GDM1 (cell line): ENCODE measurements around the gene SYNE2.
"Not testable (repeated sequence)": the region's sequence is repeated elsewhere in the genome, so short reads cannot be mapped to it uniquely, and the experiment has no call there.

Source experiments
- DNase-seq: peaks from one replicate; lab custom pipeline; 2025; lab: John Stamatoyannopoulos, UW

SYNE2 gene

DNA sequence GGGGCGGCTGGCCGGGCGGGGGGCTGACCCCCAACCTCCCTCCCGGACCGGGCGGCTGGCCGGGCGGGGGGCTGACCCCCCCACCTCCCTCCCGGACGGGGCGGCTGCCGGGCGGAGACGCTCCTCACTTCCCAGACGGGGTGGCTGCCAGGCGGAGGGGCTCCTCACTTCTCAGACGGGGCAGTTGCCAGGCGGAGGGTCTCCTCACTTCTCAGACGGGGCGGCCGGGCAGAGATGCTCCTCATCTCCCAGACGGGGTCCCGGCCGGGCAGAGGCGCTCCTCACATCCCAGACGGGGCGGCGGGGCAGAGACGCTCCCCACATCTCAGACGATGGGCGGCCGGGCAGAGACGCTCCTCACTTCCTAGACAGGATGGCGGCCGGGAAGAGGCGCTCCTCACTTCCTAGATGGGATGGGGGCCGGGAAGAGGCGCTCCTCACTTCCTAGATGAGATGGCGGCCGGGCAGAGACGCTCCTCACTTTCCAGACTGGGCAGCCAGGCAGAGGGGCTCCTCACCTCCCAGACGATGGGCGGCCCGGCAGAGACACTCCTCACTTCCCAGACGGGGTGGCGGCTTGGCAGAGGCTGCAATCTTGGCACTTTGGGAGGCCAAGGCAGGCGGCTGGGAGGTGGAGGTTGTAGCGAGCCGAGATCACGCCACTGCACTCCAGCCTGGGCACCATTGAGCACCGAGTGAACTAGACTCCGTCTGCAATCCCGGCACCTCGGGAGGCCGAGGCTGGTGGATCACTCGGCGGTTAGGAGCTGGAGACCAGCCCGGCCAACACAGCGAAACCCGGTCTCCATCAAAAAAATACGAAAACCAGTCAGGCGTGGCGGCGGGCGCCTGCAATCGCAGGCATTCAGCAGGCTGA lies 185.3 kb downstream of the SYNE2 start:
- DNase-seq: not testable (repeated sequence)

GRCh38 chr14:64038841-64039542 lies 186.2 kb downstream of the SYNE2 start:
- DNase-seq: no peak

DNA sequence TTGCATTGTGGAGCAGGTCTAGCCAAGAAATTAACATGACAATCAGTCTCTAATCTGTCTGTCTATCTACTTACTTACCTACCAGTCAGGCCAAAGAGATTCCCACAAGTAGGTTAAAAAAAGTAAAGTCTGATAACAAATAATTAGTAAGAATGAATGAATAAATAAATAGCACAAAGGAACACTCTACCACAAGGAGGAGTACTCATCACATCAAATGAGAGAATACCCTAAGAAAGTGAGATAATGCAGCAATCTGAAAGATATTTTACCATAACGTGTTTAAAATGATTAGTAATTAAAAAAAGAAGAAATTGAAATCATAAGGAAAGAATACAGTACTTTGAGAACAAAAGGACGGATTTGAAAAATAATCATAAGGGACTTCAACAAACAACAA lies 187.2 kb downstream of the SYNE2 start:
- no peak for DNase-seq

- not testable (repeated sequence) for DNase-seq
Observed at GRCh38 chr14:64043296-64043695, 190.5 kb downstream of the SYNE2 start.

DNA sequence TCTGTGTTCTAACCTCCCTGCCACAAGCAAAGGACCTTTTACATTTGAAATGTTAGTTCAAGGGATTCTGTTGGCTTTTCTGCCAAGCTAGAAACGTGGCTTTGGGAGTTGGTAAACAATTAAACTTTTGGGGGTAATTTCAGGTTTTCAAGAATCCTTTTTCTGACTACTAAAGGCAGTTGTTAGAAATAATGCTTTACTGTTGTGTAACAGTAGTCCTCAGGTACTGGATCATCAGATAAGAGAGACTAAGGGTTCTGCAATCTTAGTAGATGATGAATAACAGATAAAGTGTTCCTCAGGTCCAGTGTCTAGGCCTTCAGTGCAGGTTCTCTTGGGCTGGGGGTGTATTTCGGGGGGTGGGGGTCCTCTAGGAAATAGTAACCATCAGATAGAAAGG lies 192.3 kb downstream of the SYNE2 start:
- DNase-seq: no peak

GRCh38 chr14:64049616-64050381 lies 197.0 kb downstream of the SYNE2 start:
- DNase-seq: no peak

DNA sequence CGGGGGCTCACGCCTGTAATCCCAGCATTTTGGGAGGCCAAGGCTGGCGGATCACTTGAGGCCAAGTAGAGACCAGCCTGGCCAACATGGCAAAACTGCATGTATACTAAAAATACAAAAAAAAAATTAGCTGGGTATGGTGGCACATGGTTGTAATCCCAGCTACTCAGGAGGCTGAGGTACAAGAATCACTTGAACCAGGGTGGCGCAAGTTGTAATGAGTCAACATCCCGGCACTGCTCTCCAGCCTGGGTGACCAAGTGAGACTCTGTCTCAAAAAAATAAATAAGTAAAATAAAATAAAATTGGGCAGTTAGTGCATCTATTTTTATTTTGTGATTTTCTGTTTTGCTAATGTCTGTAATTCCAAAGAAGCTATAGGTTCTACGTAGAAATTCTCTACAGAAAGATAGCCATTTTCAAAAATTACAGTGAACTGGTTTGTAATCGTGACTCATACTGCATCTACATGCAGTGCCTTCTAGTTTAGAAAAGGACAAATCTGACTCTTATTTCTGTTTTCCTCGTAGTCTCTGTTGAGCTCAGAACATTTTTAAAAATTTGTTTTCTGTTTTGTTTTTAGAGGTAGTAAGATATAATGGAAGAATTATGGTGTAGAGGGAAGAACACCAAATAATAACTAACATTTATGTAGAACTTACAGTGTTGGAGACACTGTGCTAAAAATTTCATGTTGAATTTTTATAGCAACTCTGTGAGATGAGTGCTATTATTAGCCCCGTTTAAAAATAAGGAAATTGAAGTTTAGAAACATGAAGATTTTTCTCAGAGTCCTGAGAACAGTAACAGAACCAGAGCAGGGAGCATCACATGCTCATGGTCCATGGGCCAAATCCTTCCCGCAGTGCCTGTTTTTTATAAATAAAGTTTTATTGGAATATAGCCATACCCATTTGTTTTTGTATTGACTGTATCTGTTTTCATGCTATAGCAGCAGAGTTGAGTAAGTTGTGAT lies 201.2 kb downstream of the SYNE2 start:
- no peak for DNase-seq

DNA sequence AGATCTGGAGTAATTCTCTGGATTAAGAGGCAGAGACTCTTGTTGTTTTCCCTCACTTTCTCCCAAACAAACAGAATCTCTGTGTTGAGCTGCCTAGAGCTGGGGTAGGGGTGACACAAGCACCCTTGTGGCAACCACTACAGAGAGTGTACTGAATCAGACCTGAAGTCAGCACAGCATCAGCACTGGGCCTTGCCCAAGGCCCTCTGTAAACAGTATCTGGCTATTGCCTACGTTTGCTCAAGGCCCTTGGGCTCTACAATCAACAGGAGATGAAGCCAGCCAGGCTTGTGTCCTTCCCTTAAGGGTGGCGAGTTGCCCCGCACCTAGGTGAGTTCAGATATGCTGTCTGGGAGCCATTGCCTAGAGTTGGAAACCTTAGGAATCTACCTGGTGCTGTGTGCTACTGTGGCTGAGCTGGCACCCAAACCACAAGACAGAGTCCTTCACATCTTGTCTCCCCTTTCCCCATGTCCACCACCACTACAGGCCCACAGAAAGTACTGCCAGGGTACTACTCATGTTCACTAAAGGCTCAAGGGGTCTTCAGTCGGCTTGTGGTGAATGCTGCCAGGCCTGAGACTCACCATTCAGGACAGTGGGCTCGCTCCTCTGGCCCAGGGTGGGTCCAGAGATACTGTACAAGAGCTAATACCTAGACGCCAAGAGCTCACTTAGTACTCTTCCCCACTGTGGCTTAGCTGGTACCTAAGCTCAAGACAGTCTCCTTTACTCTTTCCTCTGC lies 206.8 kb downstream of the SYNE2 start:
- no peak for DNase-seq

- DNase-seq: no peak
Observed at GRCh38 chr14:64060199-64060545, 207.4 kb downstream of the SYNE2 start.

- DNase-seq: no peak
Observed at GRCh38 chr14:64060648-64061096, 207.9 kb downstream of the SYNE2 start.

DNA sequence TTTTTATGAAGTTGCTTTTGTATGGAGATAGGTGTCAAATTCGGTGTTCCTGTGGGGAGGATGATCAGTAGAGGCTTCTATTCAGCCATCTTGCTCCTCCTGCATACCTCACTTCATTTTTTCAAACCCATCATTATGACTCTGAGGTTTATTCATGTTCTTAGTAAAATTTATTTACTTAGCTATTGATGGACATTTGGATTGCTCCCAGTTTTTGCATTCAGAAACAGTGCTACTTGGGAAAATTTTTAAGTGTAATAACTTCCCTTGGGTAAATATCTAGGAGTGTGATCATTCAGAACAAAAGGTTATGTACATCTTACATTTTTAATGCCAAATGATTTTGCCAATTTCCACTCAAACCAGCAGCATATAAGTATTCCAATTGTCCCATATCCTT lies 208.3 kb downstream of the SYNE2 start:
- DNase-seq: no peak

GRCh38 chr14:64061706-64062105 lies 208.9 kb downstream of the SYNE2 start:
- no peak for DNase-seq

GRCh38 chr14:64062381-64063115 lies 209.7 kb downstream of the SYNE2 start:
- DNase-seq: no peak

GRCh38 chr14:64064447-64064846 lies 211.6 kb downstream of the SYNE2 start:
- DNase-seq: no peak

DNA sequence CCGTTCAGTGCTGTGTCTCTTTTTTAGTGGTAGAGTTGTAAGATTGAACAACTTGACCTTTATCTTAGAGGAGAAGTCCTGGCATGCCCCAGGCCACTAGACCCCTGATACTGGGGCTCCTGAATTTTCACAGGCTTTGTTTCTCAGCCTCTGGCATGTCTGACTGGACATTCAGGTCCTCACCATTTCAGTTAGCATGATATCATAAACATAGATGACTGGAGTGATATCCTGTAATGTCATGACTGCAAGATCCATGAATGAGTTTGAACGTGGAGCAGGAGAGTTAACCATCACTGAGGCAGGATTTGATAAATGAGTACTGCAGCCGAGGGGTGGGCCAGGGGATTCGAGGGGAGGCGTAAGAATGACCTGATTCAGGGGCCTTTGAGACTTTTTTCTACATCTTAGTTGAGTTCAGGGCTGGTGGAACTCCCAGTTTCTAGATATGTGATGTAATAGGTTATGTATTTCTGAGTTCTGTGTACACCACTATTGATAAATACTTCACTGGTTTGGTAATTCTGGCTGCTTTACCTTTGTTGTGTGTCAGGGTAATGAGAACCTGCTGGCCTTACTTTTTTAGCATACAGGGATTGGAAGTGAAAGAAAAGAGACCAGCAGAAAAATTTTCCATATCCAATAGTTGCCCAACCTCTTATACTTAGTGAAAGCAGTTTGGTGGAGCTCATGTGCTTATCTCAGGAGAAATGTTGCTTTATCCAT lies 217.0 kb downstream of the SYNE2 start:
- DNase-seq: no peak

GRCh38 chr14:64074961-64075612 lies 222.3 kb downstream of the SYNE2 start:
- no peak for DNase-seq

- DNase-seq: no peak
Observed at GRCh38 chr14:64075613-64076005, 222.8 kb downstream of the SYNE2 start.

GRCh38 chr14:64080452-64080851 lies 227.6 kb downstream of the SYNE2 start:
- DNase-seq: no peak
